Right lobe of liver (tissue), 4 donors: ENCODE data around the gene ZBTB3.

ENCODE experiments used
- CTCF ChIP-seq, 4 donors: fragments of 200-600 bp in 3 of 4; fragments of 450-650 bp in 1 of 4; IDR thresholded peaks; one replicate each; pipeline versions ENCODE4 v1.5.1 to v1.8.0; 2016 to 2022; ENCODE audit warnings: antibody characterized with exemption in 4 of 4, mild to moderate bottlenecking in 2 of 4
- POLR2A ChIP-seq: fragments of 450-650 bp; IDR thresholded peaks from one replicate; pipeline ENCODE4 v1.6.1; 2017; ENCODE audit warnings: antibody characterized with exemption, mild to moderate bottlenecking
- donor health status: DM: no; HTN: no; CAD: no.
- donor health status: DM: no; HTN: no; CAD: no.
- donor health status: DM: no; HTN: yes; CAD: no.

- TF ChIP-seq CTCF (IDR thresholded peaks at IDR 0.05) (no peak), POLR2A (no peak)
Observed at GRCh38 chr11:62770778-62771143, 16.8 kb upstream of the ZBTB3 start.
